ENCODE results near the gene GFAP.

DNA sequence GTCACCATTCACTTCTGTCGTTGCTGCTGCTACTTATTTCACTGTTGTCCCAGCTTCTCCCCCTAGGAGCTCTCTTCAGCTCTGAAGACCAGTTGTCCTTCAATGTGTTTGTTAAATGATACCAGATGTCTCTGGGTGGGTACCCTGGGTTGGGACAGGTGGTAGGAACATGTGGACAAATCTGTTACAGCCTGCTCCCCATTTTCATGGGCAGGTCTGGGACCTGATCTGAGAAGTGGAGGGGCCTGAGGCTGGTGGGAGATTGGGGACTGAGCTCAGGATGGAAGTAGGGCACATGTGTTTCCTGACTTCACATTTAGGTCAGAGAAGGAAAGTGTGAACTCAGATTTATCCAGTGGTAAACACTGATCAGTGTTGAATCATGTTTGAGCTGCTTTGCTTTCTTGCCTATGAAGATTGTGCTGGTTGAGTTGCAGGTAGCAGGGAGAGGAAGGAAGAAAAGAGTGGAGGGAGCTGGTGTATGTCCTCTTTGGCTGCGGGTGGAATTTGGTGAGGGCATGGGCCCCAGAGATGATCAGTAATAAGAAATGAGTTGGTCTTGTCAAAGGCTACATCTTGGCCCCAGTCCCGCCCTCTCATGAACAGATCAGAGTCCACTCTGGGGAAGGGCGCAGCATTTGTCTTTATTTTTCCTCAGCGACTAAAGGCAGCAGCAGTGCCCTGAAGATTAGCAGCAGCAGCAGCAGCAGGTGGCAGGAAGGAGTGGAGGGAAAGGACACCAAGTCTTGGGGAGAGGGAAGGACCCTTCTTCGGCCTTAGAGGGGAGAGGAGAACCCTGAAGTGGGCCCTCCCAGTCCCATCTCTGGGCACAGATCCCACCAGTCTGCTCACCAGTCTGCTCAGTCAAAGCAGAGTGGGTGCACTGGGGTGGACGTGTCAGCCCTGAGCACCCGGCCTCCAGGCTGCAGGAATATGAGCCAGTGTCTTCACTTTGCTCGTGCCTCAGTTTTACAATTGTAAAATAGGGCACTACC lies 10.0 kb downstream of the GFAP start:
- TF ChIP-seq MAX (IDR thresholded peaks at IDR 0.05), result no peak
- no peak for TF ChIP-seq YY1 (IDR thresholded peaks at IDR 0.05; ENCODE audit: low read depth)
- no peak for TF ChIP-seq EGR1 (IDR thresholded peaks at IDR 0.05)
- TF ChIP-seq EP300 (IDR thresholded peaks at IDR 0.05; ENCODE audit: borderline replicate concordance), result no peak
- no peak for TF ChIP-seq REST (IDR thresholded peaks at IDR 0.05; ENCODE audit: low read depth)
- TF ChIP-seq CEBPB (IDR thresholded peaks at IDR 0.05), result no peak
- TF ChIP-seq NFIC (IDR thresholded peaks at IDR 0.05), result no peak
- no peak for TF ChIP-seq RAD21 (IDR thresholded peaks at IDR 0.05; ENCODE audit: low read depth)
- no peak for TF ChIP-seq ZBTB7A (IDR thresholded peaks at IDR 0.05; ENCODE audit: low read depth)
- no peak for TF ChIP-seq USF1 (IDR thresholded peaks at IDR 0.05)
- no peak for TF ChIP-seq CREB1 (IDR thresholded peaks at IDR 0.05; ENCODE audit: low read depth)
- no peak for TF ChIP-seq TAF1 (IDR thresholded peaks at IDR 0.05; ENCODE audit: low read depth)

Data from Ishikawa (cell line).